OCI-LY7 (cell line): Measurements from ENCODE around the gene STOML2. TPM values are rescaled to one million over a fixed set of nuclear protein-coding genes. Genes with fewer than 3 reads are reported as not detected.

Experiments used
- BruUV-seq: library from RNA; stranded (reverse); fragments of 400-500 nt; replicated peaks from 2 replicates; lab custom pipeline; 2021; lab: Mats Ljungman, UMichigan
- CTCF ChIA-PET: fragments of 300-600 bp; sonication (Branson Sonifier 250); formaldehyde crosslinking; loops from one replicate; lab custom pipeline; 2022; ENCODE audit warnings: antibody characterized with exemption; ENCODE audit not compliant: unreplicated experiment; lab: Charles Lee
- POLR2A ChIA-PET: fragments of 300-600 bp; sonication (Branson Sonifier 250); formaldehyde crosslinking; loops from one replicate; lab custom pipeline; 2022; ENCODE audit warnings: antibody characterized with exemption; lab: Charles Lee
- DNase-seq: peaks from one replicate; pipeline ENCODE4 v3.0.0-alpha.2; 2015; ENCODE audit warnings: low spot score
- H2AFZ ChIP-seq: fragments of 200-600 bp; sonication (generic), shearing (Covaris generic); 2 replicates; pipeline ENCODE4 v1.6.1; 2014; ENCODE audit warnings: mild to moderate bottlenecking, antibody characterized with exemption, low read length, moderate library complexity
- H3K27ac ChIP-seq: fragments of 200-600 bp; sonication (generic); 2 replicates; pipeline ENCODE4 v1.5.1; 2014; ENCODE audit warnings: mixed run types, low read depth, mild to moderate bottlenecking, moderate library complexity, low read length, inconsistent platforms; ENCODE audit not compliant: poor library complexity, severe bottlenecking
- H3K36me3 ChIP-seq: fragments of 200-600 bp; sonication (generic); 2 replicates; pipeline ENCODE4 v1.6.1; 2014; ENCODE audit warnings: mild to moderate bottlenecking, antibody characterized with exemption, low read length, moderate library complexity, mixed read lengths; ENCODE audit not compliant: insufficient read depth
- H3K4me1 ChIP-seq: fragments of 200-600 bp; sonication (generic); 2 replicates; pipeline ENCODE4 v1.5.1; 2014; ENCODE audit warnings: mild to moderate bottlenecking, low read length; ENCODE audit not compliant: insufficient read depth, poor library complexity, severe bottlenecking
- H3K4me2 ChIP-seq: fragments of 200-600 bp; sonication (generic); 2 replicates; pipeline ENCODE4 v1.6.1; 2014; ENCODE audit warnings: mild to moderate bottlenecking, low read length
- H3K4me3 ChIP-seq: fragments of 200-600 bp; sonication (generic); 2 replicates; pipeline ENCODE4 v1.5.1; 2014; ENCODE audit warnings: mild to moderate bottlenecking, low read depth, low read length; ENCODE audit not compliant: poor library complexity, severe bottlenecking
- H3K79me2 ChIP-seq: fragments of 200-600 bp; sonication (generic); 2 replicates; pipeline ENCODE4 v1.6.1; 2016; ENCODE audit warnings: low read depth, mild to moderate bottlenecking, low read length, moderate library complexity, mixed read lengths; ENCODE audit not compliant: insufficient read depth
- H3K9me2 ChIP-seq: fragments of 200-600 bp; sonication (generic); 2 replicates; pipeline ENCODE4 v1.6.1; 2016; ENCODE audit warnings: mild to moderate bottlenecking, low read length, mixed read lengths; ENCODE audit not compliant: insufficient read depth
- H3K9me3 ChIP-seq: fragments of 200-600 bp; sonication (generic); 2 replicates; pipeline ENCODE4 v1.6.1; 2014; ENCODE audit warnings: mild to moderate bottlenecking, mixed run types, low read length, mixed read lengths
- H4K20me1 ChIP-seq: fragments of 200-600 bp; sonication (generic); 2 replicates; pipeline ENCODE4 v1.6.1; 2014; ENCODE audit warnings: mild to moderate bottlenecking, antibody characterized with exemption, low read length, moderate library complexity, mixed read lengths; ENCODE audit not compliant: insufficient read depth
- EZH2phosphoT487 ChIP-seq: fragments of 200-600 bp; sonication (generic); IDR thresholded peaks from 2 replicates; pipeline ENCODE4 v1.6.1; 2018; ENCODE audit warnings: low read depth, borderline replicate concordance, mild to moderate bottlenecking, mixed run types, antibody characterized with exemption, low read length, moderate library complexity, mixed read lengths
- intact Hi-C: fragments of 100-400 bp; cut with micrococcal nuclease; formaldehyde crosslinking; loops from one replicate; pipeline ENCODE4 v1.10.0; 2022; ENCODE audit not compliant: unreplicated experiment
- total RNA-seq, 2 experiments: library from RNA; depleted of rRNA in 1 of 2; stranded (reverse); fragments of >200 nt in 1 of 2; shearing (Covaris generic) in 1 of 2; gene quantifications; 2 replicates each; pipeline ENCODE4 v1.2.3, GENCODE V29; 2014 to 2022
- TF ChIP-seq, protein P1 (sequence below): fragments of 200-600 bp; sonication (generic); conservative IDR thresholded peaks from 2 replicates; pipeline ENCODE4 v1.5.1; 2014; ENCODE audit warnings: mild to moderate bottlenecking, antibody characterized with exemption, low read length, moderate library complexity, mixed read lengths

The STOML2 gene
- total RNA-seq, 2 experiments from 2014 or later = 155 to 158 TPM

DNA sequence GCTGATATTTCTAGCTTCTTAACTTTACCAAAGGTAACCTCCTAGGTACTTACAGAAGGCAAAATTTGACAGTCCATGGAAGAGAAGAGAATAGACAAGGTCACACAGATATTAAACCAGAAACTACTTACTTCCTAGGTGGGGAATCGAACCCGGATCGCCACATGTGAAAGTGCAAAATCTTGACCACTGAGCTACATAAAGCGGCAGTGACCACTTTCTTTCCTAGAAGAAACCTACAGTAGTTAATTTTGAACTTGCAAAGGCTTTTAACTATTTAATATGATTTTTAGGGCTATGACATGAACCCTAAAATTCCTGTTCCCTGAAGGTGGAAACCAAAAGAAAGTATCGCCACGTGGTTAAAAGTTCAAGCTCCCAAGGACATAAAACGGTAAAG lies 33.1 kb upstream of the STOML2 start:
- CTCF ChIA-PET = no interaction called here
- POLR2A ChIA-PET = interaction anchor here (0.7 to 1.1 kb wide), 2 partner anchors 26 to 99 kb away, joined by 3 read pairs; no protein-coding TSS in a partner anchor
- intact Hi-C loops = no loop called here

GRCh38 chr9:35134920-35135319 lies 32.0 kb upstream of the STOML2 start:
- Histone ChIP-seq H3K9me2 (no peaks in the 10 kb centered on the region), H3K79me2 (no peaks in the 10 kb centered on the region), H3K27ac (no peak overlapping the region), H3K9me3 (0 out of 2 replicates have a peak, but pooled peaks cover 8% of the 10 kb centered on the region), H2AFZ (no peak overlapping the region), H4K20me1 (no peaks in the 10 kb centered on the region), H3K4me1 (no peaks in the 10 kb centered on the region), H3K4me3 (no peak overlapping the region), H3K36me3 (no peaks in the 10 kb centered on the region), H3K4me2 (no peak overlapping the region)
- TF ChIP-seq, protein P1, sequence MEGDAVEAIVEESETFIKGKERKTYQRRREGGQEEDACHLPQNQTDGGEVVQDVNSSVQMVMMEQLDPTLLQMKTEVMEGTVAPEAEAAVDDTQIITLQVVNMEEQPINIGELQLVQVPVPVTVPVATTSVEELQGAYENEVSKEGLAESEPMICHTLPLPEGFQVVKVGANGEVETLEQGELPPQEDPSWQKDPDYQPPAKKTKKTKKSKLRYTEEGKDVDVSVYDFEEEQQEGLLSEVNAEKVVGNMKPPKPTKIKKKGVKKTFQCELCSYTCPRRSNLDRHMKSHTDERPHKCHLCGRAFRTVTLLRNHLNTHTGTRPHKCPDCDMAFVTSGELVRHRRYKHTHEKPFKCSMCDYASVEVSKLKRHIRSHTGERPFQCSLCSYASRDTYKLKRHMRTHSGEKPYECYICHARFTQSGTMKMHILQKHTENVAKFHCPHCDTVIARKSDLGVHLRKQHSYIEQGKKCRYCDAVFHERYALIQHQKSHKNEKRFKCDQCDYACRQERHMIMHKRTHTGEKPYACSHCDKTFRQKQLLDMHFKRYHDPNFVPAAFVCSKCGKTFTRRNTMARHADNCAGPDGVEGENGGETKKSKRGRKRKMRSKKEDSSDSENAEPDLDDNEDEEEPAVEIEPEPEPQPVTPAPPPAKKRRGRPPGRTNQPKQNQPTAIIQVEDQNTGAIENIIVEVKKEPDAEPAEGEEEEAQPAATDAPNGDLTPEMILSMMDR = no peak
- TF ChIP-seq EZH2phosphoT487 = no peak
- no TSS peak for BruUV-seq
- no peak for DNase-seq
- ChIA-PET POLR2A (no interaction called here), CTCF (no interaction called here)
- intact Hi-C loops = no loop called here

More for the DNA sequence above, 33.1 kb upstream of the STOML2 start:
- Histone ChIP-seq H4K20me1 (no peaks in the 10 kb centered on the region), H3K4me2 (no peak overlapping the region), H2AFZ (no peak overlapping the region), H3K4me3 (no peak overlapping the region), H3K9me3 (0 out of 2 replicates have a peak, but pooled peaks cover 8% of the 10 kb centered on the region), H3K36me3 (no peaks in the 10 kb centered on the region), H3K4me1 (no peaks in the 10 kb centered on the region), H3K9me2 (no peaks in the 10 kb centered on the region), H3K79me2 (no peaks in the 10 kb centered on the region), H3K27ac (no peak overlapping the region)
- no peak for DNase-seq
- no TSS peak for BruUV-seq
- TF ChIP-seq, protein P1 = no peak
- TF ChIP-seq EZH2phosphoT487 = no peak

DNA sequence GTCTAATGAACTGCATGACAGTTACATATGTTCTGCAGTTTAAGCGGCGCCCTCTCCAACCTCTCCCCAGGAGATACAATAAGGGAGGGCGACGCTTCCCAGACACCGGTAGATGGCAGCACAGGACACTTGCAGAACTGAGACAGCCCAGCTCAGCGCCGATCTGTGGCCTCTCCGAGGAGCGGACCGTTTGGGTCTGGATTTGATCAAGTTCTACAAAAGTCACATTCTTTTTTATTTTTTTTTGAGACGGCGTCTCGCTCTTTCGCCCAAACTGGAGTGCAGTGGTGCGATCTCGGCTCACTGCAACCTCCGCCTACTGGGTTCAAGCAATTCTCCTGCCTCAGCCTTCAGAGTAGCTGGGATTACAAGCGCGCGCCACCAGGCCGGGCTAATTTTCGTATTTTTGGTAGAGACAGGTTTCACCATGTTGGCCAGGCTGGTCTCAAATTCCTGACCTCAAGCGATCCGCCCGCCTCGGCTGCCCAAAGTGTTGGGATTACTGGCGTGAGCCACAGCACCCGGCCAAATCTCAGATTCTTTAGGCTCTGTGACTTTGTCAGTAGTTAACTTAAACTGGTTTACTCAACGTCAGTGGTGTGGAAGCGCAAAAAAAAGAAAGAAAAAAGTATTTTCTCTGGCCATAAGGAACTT lies 14.1 kb upstream of the STOML2 start:
- no peaks in the 10 kb centered on the region for H3K79me2 ChIP-seq
- H3K4me2 ChIP-seq = peak overlapping the region; percentile 96
- H3K36me3 ChIP-seq = no peaks in the 10 kb centered on the region
- H2AFZ ChIP-seq = peak overlapping the region; percentile 82; the same call in 1 of the 2 replicates
- no peaks in the 10 kb centered on the region for H4K20me1 ChIP-seq
- peaks cover 31% of the 10 kb centered on the region for H3K4me1 ChIP-seq
- DNase-seq = peak; percentile 92
- ChIA-PET CTCF (no interaction called here), POLR2A (interaction anchor here (1.0 kb wide), 1 partner anchor 140 kb away, joined by 5 read pairs; no protein-coding TSS in a partner anchor)
- no peaks in the 10 kb centered on the region for H3K9me2 ChIP-seq
- H3K9me3 ChIP-seq = no peaks in the 10 kb centered on the region
- intact Hi-C loops = loop anchor here (1.0 to 5.0 kb wide), 7 partner anchors 45 to 500 kb away; partner anchors contain the start of genes CD72, DNAJB5 and UNC13B
- H3K4me3 ChIP-seq = peak overlapping the region; percentile 74
- no TSS peak for BruUV-seq
- TF ChIP-seq, protein P1 = peak; percentile 90
- TF ChIP-seq EZH2phosphoT487 = no peak
- H3K27ac ChIP-seq = peak overlapping the region; percentile 73
